ENCODE results near the gene PINLYP. TPM values are rescaled to one million over a fixed set of nuclear protein-coding genes. Genes with fewer than 3 reads are reported as not detected.
A peak's percentile ranks its signal among the peaks of the same experiment; 100 is the strongest.

PINLYP gene
- total and polyA plus RNA-seq, 2 of the 13 experiments (the other 11 are each of a cell fraction or from before 2014, with no cell fraction given), result 0.21 to 0.24 TPM

- FAIRE-seq, result no peak
- no peak overlapping the region for H3K9ac ChIP-seq (ENCODE audit: insufficient read depth, low read depth, low read length)
- H3K27me3 ChIP-seq (ENCODE audit: control insufficient read depth in 1 of 2, insufficient read depth in 2 of 2, low read length in 2 of 2), result no peaks in the 10 kb centered on the region
- 0 out of 2 replicates have a peak, but pooled peaks cover under 1% of the 10 kb centered on the region for H3K4me1 ChIP-seq (ENCODE audit: insufficient read depth, low read length)
- in situ Hi-C loops (cut with HindIII; ENCODE audit: extremely low pct_ligation_motif_present, low pct_unique_long_range_greater_than_20kb), result no loop called here
- H3K4me2 ChIP-seq (ENCODE audit: low read depth, low read length), result no peak overlapping the region
- intact Hi-C loops (cut with micrococcal nuclease; ENCODE audit: unreplicated experiment), result no loop called here
- TF ChIP-seq ESRRA (CRISPR knock-in tag; IDR thresholded peaks at IDR 0.05; ENCODE audit: low read depth) (no peak), AGO1 (IDR thresholded peaks at IDR 0.05; ENCODE audit: low read depth, low read length, poor library complexity, severe bottlenecking) (peak; percentile 68), TRIM24 (CRISPR knock-in tag; IDR thresholded peaks at IDR 0.05) (no peak), MED1 (CRISPR knock-in tag; IDR thresholded peaks at IDR 0.05) (no peak), ZNF687 (CRISPR knock-in tag; IDR thresholded peaks at IDR 0.05) (peak; percentile 8; the same call in 1 of the 2 replicates), HOXD1 (CRISPR knock-in tag; IDR thresholded peaks at IDR 0.05) (no peak), ZNF274 (CRISPR knock-in tag; IDR thresholded peaks at IDR 0.05) (no peak), ZNF3 (CRISPR knock-in tag; IDR thresholded peaks at IDR 0.05) (no peak), ZNF260 (CRISPR knock-in tag; IDR thresholded peaks at IDR 0.05; ENCODE audit: borderline replicate concordance, low read depth) (no peak), ZBED4 (CRISPR knock-in tag; IDR thresholded peaks at IDR 0.05; ENCODE audit: borderline replicate concordance) (no peak), SIX1 (CRISPR knock-in tag; IDR thresholded peaks at IDR 0.05; ENCODE audit: borderline replicate concordance) (no peak), AGO2 (optimal IDR thresholded peaks at IDR 0.05; ENCODE audit: low read depth, low read length) (peak; percentile 78), CENPBD1 (CRISPR knock-in tag; IDR thresholded peaks at IDR 0.05; ENCODE audit: borderline replicate concordance, low read depth) (no peak)
- H3K27ac ChIP-seq (ENCODE audit: extremely low read length, insufficient read depth, low read length), result no peak overlapping the region
- no peaks in the 10 kb centered on the region for H3K9me3 ChIP-seq (ENCODE audit: low read length)
- no peak for ATAC-seq
- peaks cover 0 to 2% of the 10 kb centered on the region in 2 experiments; a peak in 1 of 5 replicates for H3K36me3 ChIP-seq (replicated peaks in 1 of 2; ENCODE audit: control insufficient read depth in 1 of 2, insufficient read depth in 2 of 2, low read length in 2 of 2)
- H3K4me3 ChIP-seq (replicated peaks in 1 of 3; ENCODE audit: insufficient read depth in 1 of 3, low read depth in 2 of 3, low read length in 3 of 3), result no peak overlapping the region
- 93% methylated on average over 23 of the region's 32 CpGs for WGBS (ENCODE audit: low lambda C conversion rate)
- BruUV-seq (replicated peaks), result no TSS peak
- no peaks in the 10 kb centered on the region for H4K20me1 ChIP-seq (ENCODE audit: insufficient read depth, low read length)
- no peak for DNase-seq (ENCODE audit: low spot score)
- H2AFZ ChIP-seq (ENCODE audit: low read length), result no peak overlapping the region
- ChIA-PET POLR2A (no interaction called here), CTCF (ENCODE audit: low intra/inter-chr PET ratio, low total read pairs) (no interaction called here)
- H3K79me2 ChIP-seq (ENCODE audit: insufficient read depth, low read length), result no peaks in the 10 kb centered on the region
These were observed 50.4 kb downstream of the PINLYP start for GRCh38 chr19:43625918-43626579.

Measured in HepG2 (cell line).